SU-DHL-6 (cell line): ENCODE data around the gene ZMYM2.
A peak's percentile ranks its signal among the peaks of the same experiment; 100 is the strongest.

Source experiments
- H2AFZ ChIP-seq: fragments of 200-600 bp; sonication (generic); 2 replicates; pipeline ENCODE4 v1.6.1; 2014; ENCODE audit warnings: low read depth, mild to moderate bottlenecking, moderate library complexity, mixed read lengths, antibody characterized with exemption, low read length; ENCODE audit not compliant: severe bottlenecking
- H3F3A ChIP-seq: fragments of 200-600 bp; shearing (Covaris generic); 2 replicates; pipeline ENCODE4 v1.6.0; 2016; ENCODE audit warnings: antibody characterized with exemption, mild to moderate bottlenecking; ENCODE audit not compliant: insufficient read depth
- H3K27ac ChIP-seq: fragments of 200-600 bp; sonication (generic); 2 replicates; pipeline ENCODE4 v1.5.1; 2016; ENCODE audit warnings: low read depth, mild to moderate bottlenecking, low read length, moderate library complexity, mixed read lengths
- H3K27me3 ChIP-seq: fragments of 200-600 bp; sonication (generic), shearing (Covaris generic); 2 replicates; pipeline ENCODE4 v1.6.0; 2014; ENCODE audit warnings: mild to moderate bottlenecking, low read length
- H3K36me3 ChIP-seq: fragments of 200-600 bp; sonication (generic); 2 replicates; pipeline ENCODE4 v1.6.1; 2014; ENCODE audit warnings: mild to moderate bottlenecking, low read length, mixed read lengths
- H3K4me2 ChIP-seq: fragments of 300-600, 200-600 bp; shearing (Covaris generic), sonication (generic); 2 replicates; pipeline ENCODE4 v1.6.0; 2014; ENCODE audit warnings: low read length, low read depth, mild to moderate bottlenecking; ENCODE audit not compliant: poor library complexity, severe bottlenecking
- H3K4me3 ChIP-seq: fragments of 200-600 bp; sonication (generic); 2 replicates; pipeline ENCODE4 v1.5.1; 2014; ENCODE audit warnings: antibody characterized with exemption, low read length, mild to moderate bottlenecking, mixed read lengths; ENCODE audit not compliant: insufficient read depth, poor library complexity, severe bottlenecking
- H3K79me2 ChIP-seq: fragments of 200-600 bp; sonication (generic); 2 replicates; pipeline ENCODE4 v1.6.1; 2014; ENCODE audit warnings: mild to moderate bottlenecking, low read length, moderate library complexity; ENCODE audit not compliant: insufficient read depth
- H3K9ac ChIP-seq: fragments of 200-600 bp; sonication (generic); 2 replicates; pipeline ENCODE4 v1.7.0; 2014; ENCODE audit warnings: mild to moderate bottlenecking, low read length
- H3K9me2 ChIP-seq: fragments of 200-600 bp; sonication (generic); replicated peaks from 2 replicates; pipeline ENCODE4 v1.6.1; 2014; ENCODE audit warnings: low read length; ENCODE audit not compliant: insufficient read depth
- H3K9me3 ChIP-seq: fragments of 200-600 bp; sonication (generic); 2 replicates; pipeline ENCODE4 v1.6.1; 2014; ENCODE audit warnings: low read length, mixed read lengths; ENCODE audit not compliant: insufficient read depth
- H4K20me1 ChIP-seq: fragments of 200-600 bp; sonication (generic); 2 replicates; pipeline ENCODE4 v1.6.1; 2014; ENCODE audit warnings: low read depth, mild to moderate bottlenecking, antibody characterized with exemption, low read length, moderate library complexity, mixed read lengths
- CTCF ChIP-seq: fragments of 200-600 bp; sonication (generic); IDR thresholded peaks from one replicate; pipeline ENCODE4 v1.5.1; 2017; ENCODE audit warnings: antibody characterized with exemption, mild to moderate bottlenecking, low read length, moderate library complexity; ENCODE audit not compliant: insufficient read depth, poor library complexity, severe bottlenecking
- EZH2phosphoT487 ChIP-seq: fragments of 200-600 bp; sonication (generic), shearing (Covaris generic); conservative IDR thresholded peaks from 2 replicates; pipeline ENCODE4 v1.6.1; 2018; ENCODE audit warnings: mild to moderate bottlenecking, antibody characterized with exemption, low read length, moderate library complexity, mixed read lengths

The ZMYM2 gene

GRCh38 chr13:19958155-19959111, at the start of gene ZMYM2:
ZMYM2 (plus strand) TSS chr13:19958727; CDS start chr13:19993073, 34,346 bp downstream.
- Histone ChIP-seq H3K9me2 (no peaks in the 10 kb centered on the region), H3K4me3 (peak within 1 kb of the TSS; percentile 70), H4K20me1 (no peaks in the 10 kb centered on the region; the same call in 1 of the 2 replicates), H3K9ac (peak within 1 kb of the TSS; percentile 69), H3F3A (peaks cover 14% of the 10 kb centered on the region; the same call in 1 of the 2 replicates), H3K9me3 (no peaks in the 10 kb centered on the region), H3K79me2 (peaks cover 28% of the 10 kb centered on the region), H3K4me2 (peak within 1 kb of the TSS; percentile 82), H2AFZ (peak within 1 kb of the TSS; percentile 97), H3K27ac (peak within 1 kb of the TSS; percentile 71), H3K36me3 (peaks cover 20% of the 10 kb centered on the region), H3K27me3 (no peaks in the 10 kb centered on the region; the same call in 1 of the 2 replicates)
- TF ChIP-seq CTCF (no peak), EZH2phosphoT487 (no peak)

- H3K9me3 ChIP-seq, result no peaks in the 10 kb centered on the region
- no peak overlapping the region for H3K9ac ChIP-seq
- no peak overlapping the region for H2AFZ ChIP-seq
- H3K9me2 ChIP-seq, result no peaks in the 10 kb centered on the region
- no peak overlapping the region for H3K4me2 ChIP-seq
- TF ChIP-seq EZH2phosphoT487 (no peak), CTCF (no peak)
- H3K36me3 ChIP-seq, result no peaks in the 10 kb centered on the region
- H3K27ac ChIP-seq, result no peak overlapping the region
- H3K4me3 ChIP-seq, result no peak overlapping the region
- H4K20me1 ChIP-seq, result no peaks in the 10 kb centered on the region
- no peaks in the 10 kb centered on the region for H3K79me2 ChIP-seq
- no peaks in the 10 kb centered on the region for H3F3A ChIP-seq
- H3K27me3 ChIP-seq, result no peaks in the 10 kb centered on the region
Observed at GRCh38 chr13:19910336-19911072, 48.0 kb upstream of the ZMYM2 start.

GRCh38 chr13:19927117-19927748, 31.3 kb upstream of the ZMYM2 start:
- no peaks in the 10 kb centered on the region for H3K36me3 ChIP-seq
- TF ChIP-seq EZH2phosphoT487 (no peak), CTCF (peak; percentile 30)
- H3K27ac ChIP-seq, result no peak overlapping the region
- no peak overlapping the region for H3K4me3 ChIP-seq
- H3K27me3 ChIP-seq, result no peaks in the 10 kb centered on the region
- H3K4me2 ChIP-seq, result no peak overlapping the region
- no peaks in the 10 kb centered on the region for H3F3A ChIP-seq
- H4K20me1 ChIP-seq, result no peaks in the 10 kb centered on the region
- no peaks in the 10 kb centered on the region for H3K9me2 ChIP-seq
- no peaks in the 10 kb centered on the region for H3K79me2 ChIP-seq
- H2AFZ ChIP-seq, result no peak overlapping the region
- no peak overlapping the region for H3K9ac ChIP-seq
- H3K9me3 ChIP-seq, result no peaks in the 10 kb centered on the region
